Esophagus (tissue), 2 donors: ENCODE data around the gene TMEM175. TPM values are rescaled to one million over a fixed set of nuclear protein-coding genes. Genes with fewer than 3 reads are reported as not detected.

ENCODE experiments used
- H3K27ac ChIP-seq, 2 donors: one replicate each; pipeline ENCODE4 v1.5.1; 2013; ENCODE audit warnings: low read depth in 2 of 2, mild to moderate bottlenecking in 2 of 2, inconsistent platforms in 1 of 2, low read length in 1 of 2, moderate library complexity in 1 of 2
- H3K27me3 ChIP-seq, 2 donors: one replicate each; pipeline ENCODE4 v1.6.1; 2013; ENCODE audit warnings: low read length in 2 of 2, control low read depth in 1 of 2, mild to moderate bottlenecking in 1 of 2; ENCODE audit not compliant: insufficient read depth in 2 of 2, control insufficient read depth in 1 of 2
- H3K36me3 ChIP-seq, 2 donors: one replicate each; pipeline ENCODE4 v1.6.1; 2013; ENCODE audit warnings: low read length in 1 of 2; ENCODE audit not compliant: control insufficient read depth in 2 of 2, insufficient read depth in 2 of 2
- H3K4me1 ChIP-seq, 2 donors: one replicate each; pipeline ENCODE4 v1.6.1; 2013; ENCODE audit warnings: low read length in 1 of 2; ENCODE audit not compliant: control insufficient read depth in 2 of 2, insufficient read depth in 2 of 2
- H3K4me3 ChIP-seq, 2 donors: one replicate each; pipeline ENCODE4 v1.5.1; 2013; ENCODE audit warnings: low read length in 2 of 2, mild to moderate bottlenecking in 2 of 2, low read depth in 1 of 2, moderate library complexity in 1 of 2
- H3K9me3 ChIP-seq, 2 donors: one replicate each; pipeline ENCODE4 v1.6.1; 2013; ENCODE audit warnings: mild to moderate bottlenecking in 2 of 2, low read depth in 1 of 2, low read length in 1 of 2, moderate library complexity in 1 of 2; ENCODE audit not compliant: control insufficient read depth in 2 of 2, insufficient read depth in 1 of 2
- WGBS, 2 donors: extraction: QIAGEN DNeasy Blood & Tissue Kit; methylation state at CpG; one replicate each; pipeline ENCODE4 v1.1.7; 2013; 5-methylcytosine and 5-hydroxymethylcytosine counted together
- polyA plus RNA-seq, 2 donors: library from polyadenylated mRNA; stranded (reverse); fragments of 200-250 nt; gene quantifications; one replicate each; pipeline ENCODE4 v1.2.3, GENCODE V29; 2013
- donor health status: healthy with polysubstance abuse.
- donor health status: Bipolar disorder and iron deficiency.

TMEM175 gene
- polyA plus RNA-seq, 2 donors, result 16.6 to 32.2 TPM

- H3K4me3 ChIP-seq, result no peak overlapping the region
- peaks cover 5 to 35% of the 10 kb centered on the region in 2 donors for H3K36me3 ChIP-seq
- H3K9me3 ChIP-seq, result no peaks in the 10 kb centered on the region
- 93 to 94% methylated on average over 33 of the region's 33 CpGs for WGBS, 2 donors
- no peaks in the 10 kb centered on the region for H3K4me1 ChIP-seq
- H3K27me3 ChIP-seq, result no peaks in the 10 kb centered on the region
- H3K27ac ChIP-seq, result no peak overlapping the region
These were observed 23.1 kb downstream of the TMEM175 start for GRCh38 chr4:955161-955921.

- Histone ChIP-seq H3K4me3 (no peak overlapping the region), H3K27ac (no peak overlapping the region), H3K27me3 (no peaks in the 10 kb centered on the region), H3K36me3 (peaks cover 5 to 39% of the 10 kb centered on the region in 2 donors), H3K9me3 (no peaks in the 10 kb centered on the region), H3K4me1 (peaks cover 0 to 1% of the 10 kb centered on the region in 2 donors)
- WGBS, 2 donors, result 80 to 86% methylated on average over 12 of the region's 12 CpGs
These were observed 23.7 kb downstream of the TMEM175 start for GRCh38 chr4:955931-956381.

- Histone ChIP-seq H3K27me3 (no peaks in the 10 kb centered on the region), H3K4me3 (no peak overlapping the region), H3K9me3 (no peaks in the 10 kb centered on the region), H3K4me1 (peaks cover 0 to 7% of the 10 kb centered on the region in 2 donors), H3K27ac (no peak overlapping the region), H3K36me3 (peaks cover 5 to 33% of the 10 kb centered on the region in 2 donors)
- 79 to 81% methylated on average over 13 to 14 of the region's 14 CpGs for WGBS, 2 donors
These were observed 24.4 kb downstream of the TMEM175 start for GRCh38 chr4:956531-957230.

GRCh38 chr4:957231-957580 is 24.9 kb downstream of the TMEM175 start:
- H3K36me3 ChIP-seq, result peaks cover 5 to 34% of the 10 kb centered on the region in 2 donors
- WGBS, 2 donors, result 75 to 82% methylated on average over 8 of the region's 8 CpGs
- no peaks in the 10 kb centered on the region for H3K27me3 ChIP-seq
- no peak overlapping the region for H3K27ac ChIP-seq
- H3K4me1 ChIP-seq, result peaks cover 2 to 13% of the 10 kb centered on the region in 2 donors
- H3K4me3 ChIP-seq, result no peak overlapping the region
- no peaks in the 10 kb centered on the region for H3K9me3 ChIP-seq

GRCh38 chr4:957581-958313 is 25.5 kb downstream of the TMEM175 start:
- Histone ChIP-seq H3K27ac (no peak overlapping the region), H3K9me3 (no peaks in the 10 kb centered on the region), H3K4me1 (peaks cover 4 to 18% of the 10 kb centered on the region in 2 donors), H3K27me3 (no peaks in the 10 kb centered on the region), H3K36me3 (peaks cover 5 to 39% of the 10 kb centered on the region in 2 donors), H3K4me3 (no peak overlapping the region)
- WGBS, 2 donors, result 93% methylated on average over 45 of the region's 45 CpGs

- no peak overlapping the region for H3K4me3 ChIP-seq
- peaks cover 4 to 23% of the 10 kb centered on the region in 2 donors for H3K4me1 ChIP-seq
- H3K27me3 ChIP-seq, result no peaks in the 10 kb centered on the region
- H3K9me3 ChIP-seq, result no peaks in the 10 kb centered on the region
- H3K27ac ChIP-seq, result no peak overlapping the region
- peaks cover 5 to 36% of the 10 kb centered on the region in 2 donors for H3K36me3 ChIP-seq
- 90 to 92% methylated on average over 17 of the region's 17 CpGs for WGBS, 2 donors
These were observed 26.0 kb downstream of the TMEM175 start for GRCh38 chr4:958314-958665.

- H3K9me3 ChIP-seq, result no peaks in the 10 kb centered on the region
- H3K4me3 ChIP-seq, result no peak overlapping the region
- H3K36me3 ChIP-seq, result peaks cover 5 to 37% of the 10 kb centered on the region in 2 donors
- WGBS, 2 donors, result 81 to 83% methylated on average over 17 of the region's 17 CpGs
- H3K27me3 ChIP-seq, result no peaks in the 10 kb centered on the region
- peaks cover 7 to 28% of the 10 kb centered on the region in 2 donors for H3K4me1 ChIP-seq
- H3K27ac ChIP-seq, result no peak overlapping the region
These were observed 26.6 kb downstream of the TMEM175 start for GRCh38 chr4:958696-959337.

- WGBS, 2 donors, result 86 to 87% methylated on average over 24 of the region's 24 CpGs
- no peaks in the 10 kb centered on the region for H3K27me3 ChIP-seq
- peaks cover 5 to 42% of the 10 kb centered on the region in 2 donors for H3K36me3 ChIP-seq
- no peak overlapping the region for H3K4me3 ChIP-seq
- H3K9me3 ChIP-seq, result no peaks in the 10 kb centered on the region
- no peak overlapping the region for H3K27ac ChIP-seq
- H3K4me1 ChIP-seq, result peaks cover 7 to 28% of the 10 kb centered on the region in 2 donors
These were observed 27.3 kb downstream of the TMEM175 start for GRCh38 chr4:959338-960139.
